ENCODE data around the gene CASS4.

GRCh38 chr20:56445540-56445939, 33.5 kb downstream of the CASS4 start:
- no peak for TF ChIP-seq CTCF (conservative IDR thresholded peaks at IDR 0.05 in 1 of 2, IDR thresholded peaks at IDR 0.05 in 1 of 2; ENCODE audit: extremely low read depth in 1 of 2, insufficient read depth in 1 of 2, low read depth in 1 of 2, low read length in 2 of 2)
- no peak for TF ChIP-seq EZH2 (IDR thresholded peaks at IDR 0.05; ENCODE audit: borderline replicate concordance, low read length)

All from mammary epithelial cell (primary cell).